Stimulated activated CD8-positive, alpha-beta memory T cell treated with anti-CD3 and anti-CD28 coated beads, Interleukin-4, amount 100 ng/mL, for 4 hours (primary cell): ENCODE results near the gene LCE3A.
A peak's percentile ranks its signal among the peaks of the same experiment; 100 is the strongest.
"Not testable (repeated sequence)": the region's sequence is repeated elsewhere in the genome, so short reads cannot be mapped to it uniquely, and the experiment has no call there.

Experiments
- DNase-seq, 2 donors: peaks; one replicate each; pipeline ENCODE4 v3.0.0-alpha.2; 2020; ENCODE audit warnings: low read depth in 2 of 2, low spot score in 1 of 2

The LCE3A gene, protein sequence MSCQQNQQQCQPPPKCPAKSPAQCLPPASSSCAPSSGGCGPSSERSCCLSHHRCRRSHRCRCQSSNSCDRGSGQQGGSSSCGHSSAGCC

DNA sequence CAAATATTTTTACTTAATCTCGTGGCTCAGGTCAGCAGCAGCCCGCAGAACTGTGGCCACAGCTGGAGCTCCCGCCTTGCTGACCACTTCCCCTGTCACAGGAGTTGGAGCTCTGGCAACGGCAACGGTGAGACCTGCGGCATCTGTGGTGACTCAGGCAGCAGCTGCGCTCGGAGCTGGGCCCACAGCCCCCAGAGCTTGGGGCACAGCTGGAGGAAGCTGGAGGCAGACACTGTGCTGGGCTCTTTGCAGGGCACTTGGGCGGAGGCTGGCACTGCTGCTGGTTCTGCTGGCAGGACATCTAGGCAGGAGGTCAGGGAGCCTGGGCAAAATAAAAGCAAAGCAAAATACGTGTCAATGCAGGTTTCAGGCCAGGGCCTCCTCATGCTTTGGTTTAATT is at the start of gene LCE3A:
Gene LCE3A (minus strand): TSS at position 301 of the 400 bp plus-strand sequence. CDS start 0 bp downstream, at position 301.
- DNase-seq: no peak

DNA sequence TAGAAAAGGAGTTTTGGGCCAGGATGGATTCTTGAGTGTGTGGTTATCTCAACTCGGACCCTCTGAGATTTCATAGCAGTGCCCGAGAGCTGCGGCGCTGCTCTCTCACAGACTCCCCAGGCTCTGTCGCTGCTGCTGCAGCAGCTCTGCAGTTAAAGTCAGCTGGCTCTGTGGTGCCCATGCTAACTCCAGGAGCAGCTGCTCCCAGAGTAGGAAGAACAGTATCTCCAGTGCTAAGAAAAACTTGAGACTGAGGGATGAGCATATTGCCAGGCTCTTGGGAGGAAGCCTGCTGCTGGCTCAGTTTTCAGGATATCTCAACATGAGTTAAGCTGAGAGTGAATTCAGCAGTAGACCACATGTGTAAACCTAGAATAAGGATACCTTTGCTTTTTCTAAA is 44.7 kb upstream of the LCE3A start:
- DNase-seq: no peak

- not testable (repeated sequence) for DNase-seq
Observed at GRCh38 chr1:152666171-152666570, 43.3 kb upstream of the LCE3A start.

- DNase-seq: no peak
Observed at GRCh38 chr1:152663098-152663497, 40.2 kb upstream of the LCE3A start, which contains the start of gene LCE2D. TSS of gene LCE2D (plus strand) at chr1:152663380. CDS start at chr1:152664106, 726 bp downstream.

DNA sequence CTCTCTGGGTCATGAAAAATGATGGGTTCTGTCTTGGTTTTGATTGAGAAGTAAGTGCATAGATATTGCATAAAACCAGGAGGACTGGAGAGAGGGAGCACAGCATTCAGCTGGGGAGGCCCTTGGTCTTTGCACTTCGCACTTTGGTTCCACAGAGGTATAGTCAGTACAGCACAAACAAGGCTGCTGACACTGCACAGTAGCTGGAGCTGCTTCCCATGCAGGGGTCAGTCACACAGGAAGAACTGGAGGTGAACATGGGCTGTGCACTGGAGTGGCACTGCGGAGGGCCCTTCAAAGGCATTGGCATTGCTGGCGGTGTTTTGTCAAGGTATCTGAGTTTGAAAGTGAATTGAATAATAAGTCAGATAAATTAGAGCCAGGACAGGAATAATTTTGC is 35.7 kb upstream of the LCE3A start:
- no peak for DNase-seq

GRCh38 chr1:152657677-152658076 is 34.8 kb upstream of the LCE3A start:
- no peak for DNase-seq

DNA sequence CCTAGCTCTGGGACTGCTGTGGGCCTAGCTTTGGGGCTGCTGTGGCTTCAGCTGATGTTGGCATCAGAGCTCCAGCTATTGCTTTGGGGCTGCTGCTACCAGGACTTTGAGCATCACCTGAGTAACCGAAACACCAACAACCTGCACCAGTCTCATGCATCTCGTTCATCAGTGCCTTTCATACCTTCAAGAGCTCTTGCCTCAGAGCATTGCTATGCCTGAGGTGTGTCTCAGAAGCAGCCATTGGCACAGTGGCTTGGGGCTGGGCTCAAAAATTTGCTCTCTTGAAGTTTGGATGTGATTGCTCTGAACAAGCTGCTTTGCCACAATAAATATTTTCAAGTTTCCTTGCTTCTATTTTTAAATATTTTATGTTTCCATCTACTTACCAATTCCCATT is 33.6 kb upstream of the LCE3A start:
- DNase-seq: no peak

GRCh38 chr1:152654110-152654509 is 31.2 kb upstream of the LCE3A start:
- peak in 1 of 2 donors; percentile 9 for DNase-seq

GRCh38 chr1:152646656-152647055 is 23.8 kb upstream of the LCE3A start:
- DNase-seq: no peak

- DNase-seq: no peak
Observed at GRCh38 chr1:152645146-152645545, 22.2 kb upstream of the LCE3A start.

DNA sequence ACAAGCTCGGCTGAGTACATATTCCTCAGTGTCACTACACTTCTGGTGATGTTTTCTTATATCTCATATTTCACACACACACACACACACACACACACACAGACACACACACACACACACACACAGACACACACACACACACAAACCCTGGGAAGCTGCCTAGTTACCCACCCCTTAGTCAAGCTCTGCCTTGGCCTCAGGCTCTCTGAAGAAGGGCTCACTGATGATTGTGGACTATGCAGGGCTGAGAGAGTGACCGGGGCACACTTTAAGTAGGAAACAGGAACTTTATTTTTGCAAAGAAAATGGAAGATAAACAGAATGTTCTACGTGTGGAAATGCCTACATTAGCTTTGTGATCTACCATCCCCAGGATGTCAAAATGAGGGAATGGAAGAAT is 21.0 kb upstream of the LCE3A start:
- no peak for DNase-seq

GRCh38 chr1:152640351-152640750 is 17.4 kb upstream of the LCE3A start:
- DNase-seq: no peak

- no peak for DNase-seq
Observed at GRCh38 chr1:152630596-152630995, 7.7 kb upstream of the LCE3A start.

DNA sequence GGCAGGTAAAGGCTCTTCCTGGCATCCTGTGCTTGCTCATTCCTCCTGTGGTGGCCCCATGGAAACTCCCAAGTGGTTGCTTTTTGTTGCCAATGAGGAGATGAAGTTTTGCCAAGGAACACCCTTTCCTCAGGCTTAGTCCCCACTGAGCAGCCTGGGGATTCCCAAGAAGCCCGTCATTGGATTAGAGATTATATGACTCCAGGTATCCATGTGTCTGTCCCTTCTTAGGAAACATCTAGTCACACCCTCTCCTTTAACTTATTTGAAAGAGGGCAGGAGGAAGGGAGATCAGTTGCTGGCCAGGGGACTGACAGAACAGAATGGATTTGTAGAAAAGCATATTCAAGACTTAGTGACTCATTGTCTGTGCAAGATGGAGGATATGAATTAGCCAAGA is 3.8 kb upstream of the LCE3A start:
- DNase-seq: no peak

GRCh38 chr1:152623203-152623844 is 421 bp upstream of the LCE3A start:
- no peak for DNase-seq

GRCh38 chr1:152621993-152622392 is 910 bp downstream of the LCE3A start:
- DNase-seq: no peak

DNA sequence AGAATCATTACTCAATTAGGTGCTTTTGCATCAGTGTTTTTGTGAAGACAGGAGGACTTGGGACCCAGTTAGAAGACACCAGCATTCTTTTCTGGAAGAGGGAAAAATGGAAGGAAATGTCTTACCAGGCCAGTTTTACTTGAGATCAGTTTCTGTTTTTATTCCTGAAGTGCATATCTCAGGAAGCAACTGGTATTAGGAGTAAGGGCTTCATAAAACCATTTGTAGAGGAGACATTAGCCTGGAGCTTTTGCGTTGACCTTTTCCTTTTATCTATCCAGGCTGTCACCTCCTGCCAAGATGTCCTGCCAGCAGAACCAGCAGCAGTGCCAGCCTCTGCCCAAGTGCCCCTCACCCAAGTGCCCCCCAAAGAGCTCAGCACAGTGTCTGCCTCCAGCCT is 9.4 kb downstream of the LCE3A start, which contains the start of gene LCE3B:
Gene LCE3B (plus strand): TSS at position 301 of the 400 bp plus-strand sequence. CDS start 0 bp downstream, at position 301.
- no peak for DNase-seq

GRCh38 chr1:152599934-152600333 is 23.0 kb downstream of the LCE3A start, which contains the start of gene LCE3C:
TSS of gene LCE3C (plus strand) at chr1:152600234. CDS start at chr1:152600732, 498 bp downstream.
- DNase-seq: no peak

- no peak for DNase-seq
Observed at GRCh38 chr1:152596986-152597385, 25.9 kb downstream of the LCE3A start.

DNA sequence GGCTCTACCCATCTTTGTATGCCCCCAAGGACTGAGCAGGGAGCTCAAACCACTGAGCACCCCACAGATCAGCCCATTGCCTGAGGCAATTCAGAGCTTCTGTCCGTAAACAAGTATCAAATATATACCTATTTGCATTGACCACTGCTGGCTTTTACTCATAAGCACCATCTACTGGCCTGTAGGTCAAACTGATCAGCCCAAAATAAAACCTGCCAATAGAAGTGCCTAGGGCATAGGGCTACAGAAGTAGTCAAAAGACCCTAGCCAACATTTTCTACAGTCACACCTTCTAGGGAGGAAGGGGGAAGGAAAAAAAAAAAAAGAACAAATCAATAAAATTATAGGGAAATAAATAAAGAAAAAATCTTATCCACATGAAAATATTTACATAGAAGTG is 37.3 kb downstream of the LCE3A start:
- DNase-seq: no peak

DNA sequence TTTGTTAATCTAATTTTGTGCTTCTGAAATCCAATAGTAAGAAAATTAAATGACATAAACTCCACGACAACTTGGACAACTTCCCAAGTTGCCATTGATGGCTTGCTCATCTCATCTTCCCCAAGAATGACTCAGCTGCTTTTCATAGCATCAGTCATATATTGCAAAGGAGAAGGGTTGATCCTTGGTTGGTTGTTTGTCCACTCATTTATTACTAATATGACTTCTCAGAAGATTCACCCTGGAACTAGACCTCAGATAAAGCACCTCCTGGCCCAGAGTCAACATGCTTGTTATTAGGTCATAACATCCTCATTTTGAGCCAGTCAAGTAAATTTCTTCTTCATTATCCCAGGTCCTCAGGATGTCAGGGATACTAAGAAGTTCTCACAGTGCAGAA is 40.3 kb downstream of the LCE3A start:
- DNase-seq: no peak

DNA sequence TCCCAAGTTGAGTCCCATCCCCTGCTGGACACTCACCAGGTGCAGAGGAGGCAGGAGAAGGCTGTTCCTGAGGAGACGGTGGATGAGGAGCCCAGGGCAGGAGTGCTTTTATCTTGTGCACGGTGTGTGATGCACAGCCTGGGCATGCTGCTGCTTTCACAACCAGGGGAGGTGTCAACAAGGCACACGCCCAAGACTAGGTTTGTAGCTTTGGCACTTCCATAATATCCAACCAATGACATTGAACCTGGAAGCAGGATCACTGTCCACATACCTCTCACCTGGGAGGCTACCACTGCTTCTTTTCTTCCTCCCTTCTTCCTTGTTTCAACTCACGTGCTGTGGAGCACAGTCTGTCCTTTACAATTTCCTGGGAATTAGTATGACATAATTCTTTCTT is 42.5 kb downstream of the LCE3A start, which contains the start of gene LCE3D:
Gene LCE3D (minus strand): TSS at position 84 of the 400 bp plus-strand sequence. CDS start 580 bp downstream, outside the sequence.
- no peak for DNase-seq

- DNase-seq: not testable (repeated sequence)
Observed at GRCh38 chr1:152579526-152579925, 43.4 kb downstream of the LCE3A start.
